ENCODE results near the gene CTU2. TPM values are rescaled to one million over a fixed set of nuclear protein-coding genes. Genes with fewer than 3 reads are reported as not detected.

CTU2 gene
- total RNA-seq, 1 donor from 2014 or later: 18.3 TPM

DNA sequence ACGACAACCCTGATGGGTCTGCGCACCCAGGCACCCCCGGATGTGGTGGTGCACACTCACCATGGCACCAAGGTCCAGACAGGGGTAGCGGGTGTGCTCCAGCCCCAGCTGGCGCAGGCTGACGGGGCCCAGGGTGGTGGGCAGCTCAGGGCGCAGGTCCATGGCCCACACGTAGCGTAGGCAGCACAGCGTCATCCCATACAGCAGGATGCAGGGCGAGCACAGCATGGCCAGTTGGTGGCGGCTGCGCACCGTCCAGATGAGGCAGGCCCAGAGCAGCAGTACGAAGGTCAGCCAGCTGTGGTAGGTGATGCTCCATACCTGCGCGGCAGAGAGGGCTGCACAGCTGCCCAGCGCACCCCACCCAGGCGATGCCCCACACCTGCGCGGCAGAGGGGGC, 29.8 kb downstream of the CTU2 start:
- H3K9me3 ChIP-seq (ENCODE audit: insufficient read depth, low read depth, low read length): no peaks in the 10 kb centered on the region
- peaks cover 8% of the 10 kb centered on the region for H3K79me2 ChIP-seq (ENCODE audit: insufficient read depth, low read length)
- H3K27me3 ChIP-seq (ENCODE audit: insufficient read depth, low read length): no peaks in the 10 kb centered on the region
- H3K4me3 ChIP-seq (ENCODE audit: insufficient read depth, low read depth, low read length): no peak overlapping the region
- H3K4me1 ChIP-seq (ENCODE audit: insufficient read depth, low read length): peaks cover 6% of the 10 kb centered on the region
- Mint-ChIP-seq H3K9me3 (ENCODE audit: unreplicated experiment) (no peaks in the 10 kb centered on the region), H3K36me3 (ENCODE audit: low read depth, unreplicated experiment) (peaks cover 3% of the 10 kb centered on the region), H3K4me3 (ENCODE audit: unreplicated experiment) (no peak overlapping the region), H3K27ac (ENCODE audit: unreplicated experiment) (no peak overlapping the region), H3K27me3 (ENCODE audit: low read depth, unreplicated experiment) (no peaks in the 10 kb centered on the region), H3K4me1 (ENCODE audit: low read depth, unreplicated experiment) (peaks cover 4% of the 10 kb centered on the region)
- no peak for DNase-seq (ENCODE audit: low read depth)
- H3K36me3 ChIP-seq (ENCODE audit: insufficient read depth, low read length): peaks cover 2% of the 10 kb centered on the region
- TF ChIP-seq, protein P1, sequence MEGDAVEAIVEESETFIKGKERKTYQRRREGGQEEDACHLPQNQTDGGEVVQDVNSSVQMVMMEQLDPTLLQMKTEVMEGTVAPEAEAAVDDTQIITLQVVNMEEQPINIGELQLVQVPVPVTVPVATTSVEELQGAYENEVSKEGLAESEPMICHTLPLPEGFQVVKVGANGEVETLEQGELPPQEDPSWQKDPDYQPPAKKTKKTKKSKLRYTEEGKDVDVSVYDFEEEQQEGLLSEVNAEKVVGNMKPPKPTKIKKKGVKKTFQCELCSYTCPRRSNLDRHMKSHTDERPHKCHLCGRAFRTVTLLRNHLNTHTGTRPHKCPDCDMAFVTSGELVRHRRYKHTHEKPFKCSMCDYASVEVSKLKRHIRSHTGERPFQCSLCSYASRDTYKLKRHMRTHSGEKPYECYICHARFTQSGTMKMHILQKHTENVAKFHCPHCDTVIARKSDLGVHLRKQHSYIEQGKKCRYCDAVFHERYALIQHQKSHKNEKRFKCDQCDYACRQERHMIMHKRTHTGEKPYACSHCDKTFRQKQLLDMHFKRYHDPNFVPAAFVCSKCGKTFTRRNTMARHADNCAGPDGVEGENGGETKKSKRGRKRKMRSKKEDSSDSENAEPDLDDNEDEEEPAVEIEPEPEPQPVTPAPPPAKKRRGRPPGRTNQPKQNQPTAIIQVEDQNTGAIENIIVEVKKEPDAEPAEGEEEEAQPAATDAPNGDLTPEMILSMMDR (IDR thresholded peaks at IDR 0.05; ENCODE audit: insufficient read depth, low read depth, low read length): no peak
- TF ChIP-seq EZH2 (IDR thresholded peaks at IDR 0.05; ENCODE audit: insufficient read depth, low read length): no peak
- no peak overlapping the region for H3K4me2 ChIP-seq (ENCODE audit: low read length)
- no peak for FAIRE-seq
- H2AFZ ChIP-seq (ENCODE audit: low read depth, low read length): no peak overlapping the region
- no peak overlapping the region for H3K9ac ChIP-seq (ENCODE audit: low read length)
- H4K20me1 ChIP-seq (ENCODE audit: insufficient read depth, low read length): peaks cover 77% of the 10 kb centered on the region
- no peak overlapping the region for H3K27ac ChIP-seq (ENCODE audit: low read depth, low read length)

DNA sequence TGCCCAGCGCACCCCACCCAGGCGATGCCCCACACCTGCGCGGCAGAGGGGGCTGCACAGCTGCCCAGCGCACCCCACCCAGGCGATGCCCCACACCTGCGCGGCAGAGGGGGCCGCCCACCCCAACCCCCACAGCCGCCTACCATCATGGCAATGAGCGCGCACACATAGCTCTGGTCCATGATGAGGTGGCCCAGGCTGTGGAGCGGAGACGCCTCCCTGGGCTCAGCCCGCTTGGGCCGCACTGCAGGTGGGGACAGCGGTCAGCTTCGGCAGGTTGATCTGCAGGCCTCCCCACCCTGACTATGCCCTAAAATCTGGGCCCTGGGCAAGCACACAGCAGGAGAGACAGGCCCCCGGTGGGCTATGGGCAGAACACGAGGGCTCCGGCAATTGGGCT, 30.2 kb downstream of the CTU2 start:
- Histone ChIP-seq H3K4me2 (ENCODE audit: low read length) (no peak overlapping the region), H3K36me3 (ENCODE audit: insufficient read depth, low read length) (peaks cover 2% of the 10 kb centered on the region), H4K20me1 (ENCODE audit: insufficient read depth, low read length) (peaks cover 74% of the 10 kb centered on the region), H3K27me3 (ENCODE audit: insufficient read depth, low read length) (no peaks in the 10 kb centered on the region), H3K4me1 (ENCODE audit: insufficient read depth, low read length) (peaks cover 2% of the 10 kb centered on the region), H2AFZ (ENCODE audit: low read depth, low read length) (no peak overlapping the region), H3K27ac (ENCODE audit: low read depth, low read length) (no peak overlapping the region), H3K9ac (ENCODE audit: low read length) (no peak overlapping the region), H3K79me2 (ENCODE audit: insufficient read depth, low read length) (peaks cover 8% of the 10 kb centered on the region), H3K4me3 (ENCODE audit: insufficient read depth, low read depth, low read length) (no peak overlapping the region), H3K9me3 (ENCODE audit: insufficient read depth, low read depth, low read length) (no peaks in the 10 kb centered on the region)
- TF ChIP-seq, protein P1 (IDR thresholded peaks at IDR 0.05; ENCODE audit: insufficient read depth, low read depth, low read length): no peak
- TF ChIP-seq EZH2 (IDR thresholded peaks at IDR 0.05; ENCODE audit: insufficient read depth, low read length): no peak
- Mint-ChIP-seq H3K4me3 (ENCODE audit: unreplicated experiment) (no peak overlapping the region), H3K9me3 (ENCODE audit: unreplicated experiment) (no peaks in the 10 kb centered on the region), H3K4me1 (ENCODE audit: low read depth, unreplicated experiment) (no peaks in the 10 kb centered on the region), H3K36me3 (ENCODE audit: low read depth, unreplicated experiment) (no peaks in the 10 kb centered on the region), H3K27ac (ENCODE audit: unreplicated experiment) (no peak overlapping the region), H3K27me3 (ENCODE audit: low read depth, unreplicated experiment) (no peaks in the 10 kb centered on the region)
- no peak for FAIRE-seq
- no peak for DNase-seq (ENCODE audit: low read depth)

DNA sequence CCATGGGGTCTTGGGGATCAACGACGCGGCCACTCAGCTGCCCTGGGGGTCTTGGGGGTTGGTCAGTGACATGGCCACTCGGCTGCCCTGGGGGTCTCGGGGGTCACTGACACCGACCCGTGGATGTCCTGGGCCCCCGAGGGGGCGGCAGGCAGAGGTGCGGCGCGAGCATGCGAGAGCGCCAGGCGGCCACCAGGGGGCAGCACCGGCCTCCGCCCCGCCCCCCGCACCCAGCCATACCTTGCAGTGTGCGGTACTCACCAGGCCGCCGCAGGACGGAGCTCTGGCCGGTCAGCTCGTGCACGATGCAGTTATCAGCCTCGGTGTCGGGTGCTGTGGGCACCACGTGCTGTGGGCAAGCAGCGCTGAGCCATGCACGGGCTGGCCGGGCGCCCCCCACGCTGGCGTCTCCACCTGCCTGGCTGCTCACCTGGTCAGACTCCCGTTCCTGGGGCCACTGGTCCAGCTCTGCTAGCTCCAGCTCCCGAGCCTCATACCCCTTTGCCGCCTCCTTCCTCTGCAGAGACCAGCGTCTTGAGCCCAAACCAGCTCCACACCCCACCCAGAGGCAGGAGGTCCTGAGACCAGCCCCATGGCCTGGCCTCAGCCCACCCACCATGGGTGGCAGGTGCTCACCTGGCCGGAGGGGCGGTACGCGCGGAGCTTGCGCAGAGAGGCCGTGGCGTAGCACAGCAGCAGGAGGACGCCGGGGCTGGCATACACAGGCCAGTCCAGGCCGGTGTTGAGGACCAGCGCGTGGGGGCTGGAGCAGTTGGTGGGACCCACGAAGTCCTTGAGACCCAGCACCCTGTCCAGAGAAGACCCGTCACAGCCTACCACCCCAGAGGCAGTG, 31.2 kb downstream of the CTU2 start:
- FAIRE-seq (no peak), DNase-seq (ENCODE audit: low read depth) (peak; percentile 32)
- H3K4me3 ChIP-seq (ENCODE audit: insufficient read depth, low read depth, low read length): no peak overlapping the region
- H3K27me3 ChIP-seq (ENCODE audit: insufficient read depth, low read length): no peaks in the 10 kb centered on the region
- no peak overlapping the region for H3K4me2 ChIP-seq (ENCODE audit: low read length)
- TF ChIP-seq EZH2 (IDR thresholded peaks at IDR 0.05; ENCODE audit: insufficient read depth, low read length): no peak
- TF ChIP-seq, protein P1 (IDR thresholded peaks at IDR 0.05; ENCODE audit: insufficient read depth, low read depth, low read length): peak; percentile 58
- no peak overlapping the region for H3K4me3 Mint-ChIP-seq (ENCODE audit: unreplicated experiment)
- H4K20me1 ChIP-seq (ENCODE audit: insufficient read depth, low read length): peaks cover 76% of the 10 kb centered on the region
- no peak overlapping the region for H3K27ac ChIP-seq (ENCODE audit: low read depth, low read length)
- H3K9me3 ChIP-seq (ENCODE audit: insufficient read depth, low read depth, low read length): no peaks in the 10 kb centered on the region
- H3K4me1 Mint-ChIP-seq (ENCODE audit: low read depth, unreplicated experiment): no peaks in the 10 kb centered on the region
- no peak overlapping the region for H2AFZ ChIP-seq (ENCODE audit: low read depth, low read length)
- H3K27me3 Mint-ChIP-seq (ENCODE audit: low read depth, unreplicated experiment): no peaks in the 10 kb centered on the region
- no peaks in the 10 kb centered on the region for H3K9me3 Mint-ChIP-seq (ENCODE audit: unreplicated experiment)
- H3K9ac ChIP-seq (ENCODE audit: low read length): no peak overlapping the region
- no peaks in the 10 kb centered on the region for H3K36me3 Mint-ChIP-seq (ENCODE audit: low read depth, unreplicated experiment)
- H3K27ac Mint-ChIP-seq (ENCODE audit: unreplicated experiment): no peak overlapping the region
- peaks cover 9% of the 10 kb centered on the region for H3K79me2 ChIP-seq (ENCODE audit: insufficient read depth, low read length)
- H3K4me1 ChIP-seq (ENCODE audit: insufficient read depth, low read length): no peaks in the 10 kb centered on the region
- H3K36me3 ChIP-seq (ENCODE audit: insufficient read depth, low read length): peaks cover 2% of the 10 kb centered on the region

Measured in astrocyte (in vitro differentiated cells and primary cell).